ENCODE results near the gene LSM12. TPM values are rescaled to one million over a fixed set of nuclear protein-coding genes. Genes with fewer than 3 reads are reported as not detected.
A peak's percentile ranks its signal among the peaks of the same experiment; 100 is the strongest.

Gene LSM12
- total and polyA plus RNA-seq, 2 of the 8 experiments (the other 6 are each of a cell fraction or from before 2014, with no cell fraction given): 69.8 to 142 TPM

- Histone ChIP-seq H3K23ac (ENCODE audit: insufficient read length) (no peak overlapping the region), H3K36me3 (ENCODE audit: control insufficient read depth in 2 of 4, insufficient read depth in 4 of 4, low read length in 3 of 4) (peaks cover 8 to 17% (median 13%) of the 10 kb centered on the region in 4 experiments; a peak in 7 of 8 replicates), H3K18ac (ENCODE audit: extremely low read depth, low read length) (no peak overlapping the region), H3K9ac (replicated peaks in 1 of 4; ENCODE audit: extremely low read depth in 1 of 4, low read depth in 3 of 4, low read length in 3 of 4) (no peak overlapping the region), H4K5ac (ENCODE audit: insufficient read length, low read depth, low read length) (no peak overlapping the region), H2BK15ac (ENCODE audit: low read length) (no peak overlapping the region), H3K23me2 (ENCODE audit: low read depth, low read length) (peaks cover 4% of the 10 kb centered on the region; the same call in 1 of the 2 replicates), H2AK5ac (ENCODE audit: low read depth, low read length) (no peak overlapping the region), H3K4me3 (ENCODE audit: extremely low read depth in 1 of 4, insufficient read depth in 2 of 4, low read depth in 3 of 4, low read length in 4 of 4) (no peak overlapping the region), H3K56ac (replicated peaks; ENCODE audit: insufficient read length, low read depth, low read length) (no peak overlapping the region), H2BK20ac (ENCODE audit: low read length) (no peak overlapping the region), H4K8ac (ENCODE audit: extremely low read depth, insufficient read depth, low read length) (no peak overlapping the region), H3K27ac (ENCODE audit: low read depth, low read length) (no peak overlapping the region), H3K9me3 (ENCODE audit: insufficient read depth in 2 of 2, low read depth in 1 of 2, low read length in 1 of 2) (no peaks in the 10 kb centered on the region), H4K20me1 (replicated peaks in 1 of 2; ENCODE audit: control insufficient read depth in 1 of 2, insufficient read depth in 2 of 2, low read length in 2 of 2) (peaks cover 0 to 8% of the 10 kb centered on the region in 2 experiments), H3K79me1 (ENCODE audit: low read depth, low read length) (peaks cover 7% of the 10 kb centered on the region), H3K4ac (replicated peaks; ENCODE audit: insufficient read length, low read depth, low read length) (no peak overlapping the region), H3K4me1 (replicated peaks in 1 of 4; ENCODE audit: control insufficient read depth in 3 of 4, insufficient read depth in 4 of 4, low read length in 3 of 4) (peaks cover 3 to 18% (median 12%) of the 10 kb centered on the region in 4 experiments), H2BK120ac (replicated peaks; ENCODE audit: low read depth, low read length) (no peak overlapping the region), H3K14ac (ENCODE audit: insufficient read length) (no peak overlapping the region), H4K91ac (replicated peaks; ENCODE audit: insufficient read length, low read length) (no peak overlapping the region), H2BK5ac (ENCODE audit: low read depth, low read length) (peak overlapping the region; percentile 60), H3K79me2 (ENCODE audit: control insufficient read depth in 1 of 2, insufficient read depth in 2 of 2, low read length in 2 of 2) (no peaks in the 10 kb centered on the region), H2AFZ (ENCODE audit: low read length) (no peak overlapping the region), H2BK12ac (ENCODE audit: low read depth, low read length) (peak overlapping the region; percentile 17; the same call in 1 of the 2 replicates), H3K27me3 (replicated peaks in 1 of 4; ENCODE audit: control insufficient read depth in 3 of 4, extremely low read depth in 1 of 4, insufficient read depth in 3 of 4, low read length in 3 of 4) (no peaks in the 10 kb centered on the region), H3K4me2 (ENCODE audit: insufficient read depth in 1 of 2, low read depth in 2 of 2, low read length in 2 of 2) (no peak overlapping the region)
- ChIA-PET CTCF (ENCODE audit: partially characterized antibody) (interaction anchor here (0.6 to 34.4 kb wide), 23 partner anchors 8 to 266 kb away, joined by 3 to 638 read pairs (median 4); partner anchors contain the start of genes ASB16, G6PC3, HDAC5 and LSM12), POLR2A (ENCODE audit: partially characterized antibody) (interaction anchor here (0.9 to 5.7 kb wide), 7 partner anchors 9 to 43 kb away, joined by 3 to 33 read pairs (median 6); partner anchors contain the start of genes G6PC3 and LSM12)
- peak in 1 of 2 experiments; percentile 85 for DNase-seq (ENCODE audit: low read depth in 1 of 2, low spot score in 2 of 2)
- 40% methylated on average over 10 of the region's 10 CpGs; no CpG with 5 or more reads in 1 of the 2 experiments for WGBS, 2 experiments (ENCODE audit: extremely low coverage in 1 of 2, insufficient coverage in 1 of 2, insufficient read length in 1 of 2, insufficient replicate concordance in 2 of 2, low coverage in 1 of 2, low lambda C conversion rate in 2 of 2, missing lambda C conversion rate in 1 of 2)
- no peak for FAIRE-seq
- TF ChIP-seq KDM1A (IDR thresholded peaks at IDR 0.05; ENCODE audit: borderline replicate concordance, low read length): no peak
- no peak for TF ChIP-seq RNF2 (IDR thresholded peaks at IDR 0.05; ENCODE audit: borderline replicate concordance, low read depth, low read length, missing control alignments, poor library complexity, severe bottlenecking)
- peak; percentile 83 for TF ChIP-seq CREB1 (IDR thresholded peaks at IDR 0.05)
- TF ChIP-seq JUN (IDR thresholded peaks at IDR 0.05; ENCODE audit: low read depth, low read length): no peak
- TF ChIP-seq CTCF (IDR thresholded peaks at IDR 0.05; ENCODE audit: control extremely low read depth in 1 of 3, insufficient read depth in 1 of 3, low read depth in 1 of 3, low read length in 3 of 3): peak; percentile 62 to 79 (median 74)
- no peak for TF ChIP-seq CBX5 (IDR thresholded peaks at IDR 0.05; ENCODE audit: low read depth, low read length)
- TF ChIP-seq RAD21 (IDR thresholded peaks at IDR 0.05 in 1 of 2, conservative IDR thresholded peaks at IDR 0.05 in 1 of 2; ENCODE audit: low read depth in 2 of 2, low read length in 2 of 2): peak; percentile 39 to 53
- TF ChIP-seq TCF12 (IDR thresholded peaks at IDR 0.05; ENCODE audit: low read depth, low read length): no peak
- peak; percentile 58 for TF ChIP-seq MAX (IDR thresholded peaks at IDR 0.05)
- TF ChIP-seq PHF8 (conservative IDR thresholded peaks at IDR 0.05; ENCODE audit: low read depth, low read length): no peak
These were observed 17.7 kb upstream of the LSM12 start for GRCh38 chr17:44084131-44084538.

All from H1 (cell line).